Panc1 (cell line): ENCODE measurements around the gene DPPA4. TPM values are rescaled to one million over a fixed set of nuclear protein-coding genes. Genes with fewer than 3 reads are reported as not detected.

Experiments used
- ATAC-seq: fragments of 200-7000 bp; cut with Tn5 transposase; 2 replicates; pipeline ENCODE4 v1.9.1; 2020; ENCODE audit warnings: mild to moderate bottlenecking, moderate library complexity
- BruUV-seq: library from RNA; stranded (reverse); fragments of 400-500 nt; replicated peaks from 2 replicates; lab custom pipeline; 2021; lab: Mats Ljungman, UMichigan
- CTCF ChIA-PET: fragments of 300-600 bp; sonication (Branson Sonifier 250); formaldehyde crosslinking; loops from one replicate; lab custom pipeline; 2022; ENCODE audit warnings: antibody characterized with exemption; lab: Charles Lee
- POLR2A ChIA-PET: fragments of 300-600 bp; sonication (Branson Sonifier 250); formaldehyde crosslinking; loops from one replicate; lab custom pipeline; 2022; ENCODE audit warnings: antibody characterized with exemption; lab: Charles Lee
- DNase-seq: peaks from one replicate; pipeline ENCODE4 v3.0.0-alpha.2; 2010; ENCODE audit warnings: low read depth, low spot score
- H3K27ac ChIP-seq: 2 replicates; pipeline ENCODE4 v1.5.1; 2011; ENCODE audit warnings: mild to moderate bottlenecking, low read length, inconsistent platforms
- H3K27me3 ChIP-seq: fragments of 200-500 bp; sonication (Bioruptor generic); 2 replicates; pipeline ENCODE4 v1.6.0; 2014; ENCODE audit warnings: low read length, inconsistent platforms; ENCODE audit not compliant: control insufficient read depth, insufficient read depth
- H3K36me3 ChIP-seq: fragments of 200-500 bp; sonication (Bioruptor generic); 2 replicates; pipeline ENCODE4 v1.5.1; 2014; ENCODE audit warnings: inconsistent platforms, mild to moderate bottlenecking, low read length, moderate library complexity; ENCODE audit not compliant: control insufficient read depth, insufficient read depth
- H3K4me1 ChIP-seq: 2 replicates; pipeline ENCODE4 v1.5.1; 2011; ENCODE audit warnings: inconsistent platforms, mild to moderate bottlenecking, low read length, moderate library complexity; ENCODE audit not compliant: control insufficient read depth, insufficient read depth
- H3K4me3 ChIP-seq, 2 experiments: 2 replicates each; pipeline ENCODE4 v1.5.1; 2011 to 2012; ENCODE audit warnings: low read depth in 2 of 2, low read length in 2 of 2, mild to moderate bottlenecking in 2 of 2, inconsistent platforms in 1 of 2, moderate library complexity in 1 of 2
- H3K9me3 ChIP-seq: fragments of 200-500 bp; sonication (Bioruptor generic); 2 replicates; pipeline ENCODE4 v1.5.1; 2014; ENCODE audit warnings: low read depth, mild to moderate bottlenecking, inconsistent platforms, low read length, moderate library complexity; ENCODE audit not compliant: control insufficient read depth, insufficient read depth
- POLR2AphosphoS5 ChIP-seq: IDR thresholded peaks from 2 replicates; pipeline ENCODE4 v1.6.1; 2012; ENCODE audit warnings: mild to moderate bottlenecking, low read depth, low read length, moderate library complexity
- SIN3A ChIP-seq: IDR thresholded peaks from 2 replicates; pipeline ENCODE4 v1.6.1; 2012; ENCODE audit warnings: low read depth, mild to moderate bottlenecking, low read length, moderate library complexity, borderline replicate concordance; ENCODE audit not compliant: insufficient read depth
- TCF7L2 ChIP-seq: IDR thresholded peaks from 2 replicates; pipeline ENCODE4 v1.6.1; 2011; ENCODE audit warnings: mild to moderate bottlenecking, low read depth, low read length, inconsistent platforms
- in situ Hi-C: cut with HindIII; loops from 2 replicates; pipeline ENCODE4 v1.10.0; 2016; ENCODE audit warnings: low sequenced_read_pairs, low pct_unique_long_range_greater_than_20kb
- intact Hi-C: fragments of 100-400 bp; cut with micrococcal nuclease; formaldehyde crosslinking; loops from one replicate; pipeline ENCODE4 v1.10.0; 2022; ENCODE audit not compliant: unreplicated experiment
- total RNA-seq: library from RNA; stranded (reverse); gene quantifications from one replicate; pipeline ENCODE4 v1.2.1, GENCODE V29; 2021; ENCODE audit not compliant: unreplicated experiment
- TF ChIP-seq, protein P1 (sequence below): fragments of 450-650 bp; IDR thresholded peaks from 2 replicates; pipeline ENCODE4 v1.5.1; 2017; ENCODE audit warnings: mild to moderate bottlenecking
- TF ChIP-seq, protein P2 (sequence below), 2 experiments: IDR thresholded peaks; 2 replicates each; pipeline ENCODE4 v1.6.1; 2011 to 2012; ENCODE audit warnings: low read depth in 2 of 2, control low read depth in 1 of 2, low read length in 1 of 2, mild to moderate bottlenecking in 1 of 2, moderate library complexity in 1 of 2; ENCODE audit not compliant: insufficient read depth in 1 of 2

Gene DPPA4
- total RNA-seq, 1 experiment from 2014 or later = 0.26 TPM

DNA sequence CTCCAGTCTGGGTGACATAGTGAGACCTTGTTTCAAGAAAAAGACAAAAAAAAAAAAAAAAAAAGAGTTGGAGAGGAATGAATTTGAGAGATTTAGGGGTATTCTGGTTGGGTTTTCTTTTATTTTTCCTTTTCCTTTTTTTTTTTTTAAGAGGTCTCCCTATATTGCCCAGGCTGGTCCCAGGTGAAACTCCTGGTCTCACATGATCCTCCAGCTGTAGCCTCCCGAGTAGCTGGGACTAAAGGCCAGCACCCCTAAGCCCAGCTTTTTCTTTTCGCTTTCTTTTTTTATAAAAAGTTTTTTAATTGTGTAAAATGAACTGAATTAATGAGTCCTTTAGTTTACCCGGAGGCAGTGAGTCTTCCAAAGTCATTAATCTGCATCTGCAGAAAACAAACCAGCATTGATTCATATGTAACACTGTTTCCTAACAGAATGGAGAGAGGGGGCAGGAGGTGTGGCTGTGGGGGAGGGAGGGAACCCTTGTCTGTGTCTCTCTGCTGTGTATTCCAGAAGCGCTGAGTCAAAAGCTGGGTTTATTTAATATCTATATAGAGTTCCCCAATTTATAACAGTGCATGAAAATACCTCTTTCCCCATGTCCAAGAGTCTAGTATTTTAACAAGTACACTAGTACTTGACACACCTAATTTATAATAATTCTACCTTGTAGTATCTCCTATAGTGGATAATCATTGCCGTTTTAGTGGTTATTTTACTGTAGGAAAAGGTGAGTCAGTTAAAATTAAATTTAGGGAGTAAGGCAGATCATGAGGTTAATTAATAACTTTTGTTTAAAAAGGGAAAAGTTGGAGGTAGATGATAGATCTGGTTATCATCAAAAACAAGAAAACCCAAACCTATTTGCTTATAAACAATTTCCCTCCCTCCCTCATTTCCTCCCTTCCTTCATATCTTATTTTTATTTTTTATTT lies 2.6 kb upstream of the DPPA4 start:
- H3K36me3 ChIP-seq = no peaks in the 10 kb centered on the region
- DNase-seq (no peak), ATAC-seq (no peak)
- no TSS peak for BruUV-seq
- no peak for TF ChIP-seq POLR2AphosphoS5
- TF ChIP-seq SIN3A = no peak
- no peak for TF ChIP-seq TCF7L2
- TF ChIP-seq, protein P1, sequence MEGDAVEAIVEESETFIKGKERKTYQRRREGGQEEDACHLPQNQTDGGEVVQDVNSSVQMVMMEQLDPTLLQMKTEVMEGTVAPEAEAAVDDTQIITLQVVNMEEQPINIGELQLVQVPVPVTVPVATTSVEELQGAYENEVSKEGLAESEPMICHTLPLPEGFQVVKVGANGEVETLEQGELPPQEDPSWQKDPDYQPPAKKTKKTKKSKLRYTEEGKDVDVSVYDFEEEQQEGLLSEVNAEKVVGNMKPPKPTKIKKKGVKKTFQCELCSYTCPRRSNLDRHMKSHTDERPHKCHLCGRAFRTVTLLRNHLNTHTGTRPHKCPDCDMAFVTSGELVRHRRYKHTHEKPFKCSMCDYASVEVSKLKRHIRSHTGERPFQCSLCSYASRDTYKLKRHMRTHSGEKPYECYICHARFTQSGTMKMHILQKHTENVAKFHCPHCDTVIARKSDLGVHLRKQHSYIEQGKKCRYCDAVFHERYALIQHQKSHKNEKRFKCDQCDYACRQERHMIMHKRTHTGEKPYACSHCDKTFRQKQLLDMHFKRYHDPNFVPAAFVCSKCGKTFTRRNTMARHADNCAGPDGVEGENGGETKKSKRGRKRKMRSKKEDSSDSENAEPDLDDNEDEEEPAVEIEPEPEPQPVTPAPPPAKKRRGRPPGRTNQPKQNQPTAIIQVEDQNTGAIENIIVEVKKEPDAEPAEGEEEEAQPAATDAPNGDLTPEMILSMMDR = no peak
- TF ChIP-seq, protein P2, sequence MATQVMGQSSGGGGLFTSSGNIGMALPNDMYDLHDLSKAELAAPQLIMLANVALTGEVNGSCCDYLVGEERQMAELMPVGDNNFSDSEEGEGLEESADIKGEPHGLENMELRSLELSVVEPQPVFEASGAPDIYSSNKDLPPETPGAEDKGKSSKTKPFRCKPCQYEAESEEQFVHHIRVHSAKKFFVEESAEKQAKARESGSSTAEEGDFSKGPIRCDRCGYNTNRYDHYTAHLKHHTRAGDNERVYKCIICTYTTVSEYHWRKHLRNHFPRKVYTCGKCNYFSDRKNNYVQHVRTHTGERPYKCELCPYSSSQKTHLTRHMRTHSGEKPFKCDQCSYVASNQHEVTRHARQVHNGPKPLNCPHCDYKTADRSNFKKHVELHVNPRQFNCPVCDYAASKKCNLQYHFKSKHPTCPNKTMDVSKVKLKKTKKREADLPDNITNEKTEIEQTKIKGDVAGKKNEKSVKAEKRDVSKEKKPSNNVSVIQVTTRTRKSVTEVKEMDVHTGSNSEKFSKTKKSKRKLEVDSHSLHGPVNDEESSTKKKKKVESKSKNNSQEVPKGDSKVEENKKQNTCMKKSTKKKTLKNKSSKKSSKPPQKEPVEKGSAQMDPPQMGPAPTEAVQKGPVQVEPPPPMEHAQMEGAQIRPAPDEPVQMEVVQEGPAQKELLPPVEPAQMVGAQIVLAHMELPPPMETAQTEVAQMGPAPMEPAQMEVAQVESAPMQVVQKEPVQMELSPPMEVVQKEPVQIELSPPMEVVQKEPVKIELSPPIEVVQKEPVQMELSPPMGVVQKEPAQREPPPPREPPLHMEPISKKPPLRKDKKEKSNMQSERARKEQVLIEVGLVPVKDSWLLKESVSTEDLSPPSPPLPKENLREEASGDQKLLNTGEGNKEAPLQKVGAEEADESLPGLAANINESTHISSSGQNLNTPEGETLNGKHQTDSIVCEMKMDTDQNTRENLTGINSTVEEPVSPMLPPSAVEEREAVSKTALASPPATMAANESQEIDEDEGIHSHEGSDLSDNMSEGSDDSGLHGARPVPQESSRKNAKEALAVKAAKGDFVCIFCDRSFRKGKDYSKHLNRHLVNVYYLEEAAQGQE (IDR thresholded peaks at IDR 0.05; ENCODE audit: insufficient read depth in 1 of 2, low read depth in 2 of 2, low read length in 1 of 2) = no peak
- no peaks in the 10 kb centered on the region for H3K9me3 ChIP-seq
- ChIA-PET CTCF (interaction anchor here (0.7 kb wide), 1 partner anchor 377 kb away, joined by 3 read pairs; no protein-coding TSS in a partner anchor), POLR2A (no interaction called here)
- in situ Hi-C loops = no loop called here
- H3K4me3 ChIP-seq = no peak overlapping the region
- H3K4me1 ChIP-seq = no peaks in the 10 kb centered on the region
- no peaks in the 10 kb centered on the region for H3K27me3 ChIP-seq
- intact Hi-C loops = no loop called here
- H3K27ac ChIP-seq = no peak overlapping the region

DNA sequence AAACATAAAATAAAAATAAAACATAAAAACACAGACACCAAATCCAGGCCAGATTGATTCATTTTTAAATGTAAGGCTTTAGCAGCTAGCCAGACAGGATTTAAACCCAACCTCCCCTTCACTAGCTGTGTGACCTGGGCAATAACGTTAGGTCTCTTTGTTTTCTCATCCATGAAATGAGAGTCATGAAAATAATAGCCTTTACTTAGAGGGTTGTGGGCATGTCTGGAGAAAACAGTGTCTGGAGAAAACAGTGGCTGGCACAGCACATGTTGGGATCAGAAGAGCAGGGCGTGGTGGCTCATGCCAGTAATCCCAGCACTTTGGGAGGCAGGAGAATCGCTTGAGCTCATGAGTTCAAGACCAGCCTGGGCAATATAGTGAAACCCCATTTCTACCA lies 1.9 kb upstream of the DPPA4 start:
- intact Hi-C loops = no loop called here
- Histone ChIP-seq H3K36me3 (no peaks in the 10 kb centered on the region), H3K4me1 (no peaks in the 10 kb centered on the region), H3K9me3 (no peaks in the 10 kb centered on the region), H3K27ac (no peak overlapping the region), H3K27me3 (no peaks in the 10 kb centered on the region), H3K4me3 (no peak overlapping the region)
- no peak for DNase-seq
- in situ Hi-C loops = no loop called here
- ChIA-PET POLR2A (no interaction called here), CTCF (no interaction called here)
- no TSS peak for BruUV-seq
- TF ChIP-seq, protein P2 (IDR thresholded peaks at IDR 0.05; ENCODE audit: insufficient read depth in 1 of 2, low read depth in 2 of 2, low read length in 1 of 2) = no peak
- ATAC-seq = no peak
